ENCODE data around the gene ERAP2. TPM values are rescaled to one million over a fixed set of nuclear protein-coding genes. Genes with fewer than 3 reads are reported as not detected.

ERAP2 gene
- total RNA-seq, 1 experiment from 2014 or later, result 15.5 TPM

GRCh38 chr5:96834016-96834415, 42.3 kb upstream of the ERAP2 start:
- H3K36me3 ChIP-seq (ENCODE audit: control insufficient read depth, insufficient read depth, low read length), result no peaks in the 10 kb centered on the region
- no peaks in the 10 kb centered on the region for H3K9me3 ChIP-seq (ENCODE audit: control insufficient read depth, insufficient read depth, low read depth, low read length)
- POLR2A ChIA-PET, result no interaction called here
- H3K4me3 ChIP-seq (ENCODE audit: low read depth in 2 of 2, low read length in 2 of 2), result no peak overlapping the region
- CTCF ChIA-PET, result no interaction called here
- TF ChIP-seq TCF7L2 (IDR thresholded peaks at IDR 0.05; ENCODE audit: low read depth, low read length), result no peak
- no TSS peak for BruUV-seq (replicated peaks)
- H3K27me3 ChIP-seq (ENCODE audit: control insufficient read depth, insufficient read depth, low read length), result peaks cover 4% of the 10 kb centered on the region
- H3K27ac ChIP-seq (ENCODE audit: low read length), result no peak overlapping the region
- in situ Hi-C loops (cut with HindIII; ENCODE audit: low pct_unique_long_range_greater_than_20kb, low sequenced_read_pairs) (no loop called here), intact Hi-C loops (cut with micrococcal nuclease; ENCODE audit: unreplicated experiment) (no loop called here)
- no peaks in the 10 kb centered on the region for H3K4me1 ChIP-seq (ENCODE audit: control insufficient read depth, insufficient read depth, low read length)
- no peak for ATAC-seq
- DNase-seq (ENCODE audit: low read depth, low spot score), result no peak

- TF ChIP-seq SIN3A (IDR thresholded peaks at IDR 0.05; ENCODE audit: borderline replicate concordance, insufficient read depth, low read depth, low read length) (no peak), REST (IDR thresholded peaks at IDR 0.05; ENCODE audit: insufficient read depth in 1 of 2, low read depth in 2 of 2, low read length in 1 of 2) (no peak), POLR2AphosphoS5 (IDR thresholded peaks at IDR 0.05; ENCODE audit: low read depth, low read length) (no peak), TCF7L2 (IDR thresholded peaks at IDR 0.05; ENCODE audit: low read depth, low read length) (no peak)
- TF ChIP-seq, protein P1, sequence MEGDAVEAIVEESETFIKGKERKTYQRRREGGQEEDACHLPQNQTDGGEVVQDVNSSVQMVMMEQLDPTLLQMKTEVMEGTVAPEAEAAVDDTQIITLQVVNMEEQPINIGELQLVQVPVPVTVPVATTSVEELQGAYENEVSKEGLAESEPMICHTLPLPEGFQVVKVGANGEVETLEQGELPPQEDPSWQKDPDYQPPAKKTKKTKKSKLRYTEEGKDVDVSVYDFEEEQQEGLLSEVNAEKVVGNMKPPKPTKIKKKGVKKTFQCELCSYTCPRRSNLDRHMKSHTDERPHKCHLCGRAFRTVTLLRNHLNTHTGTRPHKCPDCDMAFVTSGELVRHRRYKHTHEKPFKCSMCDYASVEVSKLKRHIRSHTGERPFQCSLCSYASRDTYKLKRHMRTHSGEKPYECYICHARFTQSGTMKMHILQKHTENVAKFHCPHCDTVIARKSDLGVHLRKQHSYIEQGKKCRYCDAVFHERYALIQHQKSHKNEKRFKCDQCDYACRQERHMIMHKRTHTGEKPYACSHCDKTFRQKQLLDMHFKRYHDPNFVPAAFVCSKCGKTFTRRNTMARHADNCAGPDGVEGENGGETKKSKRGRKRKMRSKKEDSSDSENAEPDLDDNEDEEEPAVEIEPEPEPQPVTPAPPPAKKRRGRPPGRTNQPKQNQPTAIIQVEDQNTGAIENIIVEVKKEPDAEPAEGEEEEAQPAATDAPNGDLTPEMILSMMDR (IDR thresholded peaks at IDR 0.05), result no peak
- ChIA-PET CTCF (no interaction called here), POLR2A (no interaction called here)
- no peak for ATAC-seq
- Histone ChIP-seq H3K27me3 (ENCODE audit: control insufficient read depth, insufficient read depth, low read length) (peaks cover 4% of the 10 kb centered on the region), H3K4me3 (ENCODE audit: low read depth in 2 of 2, low read length in 2 of 2) (no peak overlapping the region), H3K4me1 (ENCODE audit: control insufficient read depth, insufficient read depth, low read length) (no peaks in the 10 kb centered on the region), H3K27ac (ENCODE audit: low read length) (no peak overlapping the region), H3K36me3 (ENCODE audit: control insufficient read depth, insufficient read depth, low read length) (no peaks in the 10 kb centered on the region; the same call in 1 of the 2 replicates), H3K9me3 (ENCODE audit: control insufficient read depth, insufficient read depth, low read depth, low read length) (no peaks in the 10 kb centered on the region)
- intact Hi-C loops (cut with micrococcal nuclease; ENCODE audit: unreplicated experiment), result no loop called here
- no TSS peak for BruUV-seq (replicated peaks)
- DNase-seq (ENCODE audit: low read depth, low spot score), result no peak
- in situ Hi-C loops (cut with HindIII; ENCODE audit: low pct_unique_long_range_greater_than_20kb, low sequenced_read_pairs), result no loop called here
Observed at GRCh38 chr5:96835791-96836191, 40.5 kb upstream of the ERAP2 start.

DNA sequence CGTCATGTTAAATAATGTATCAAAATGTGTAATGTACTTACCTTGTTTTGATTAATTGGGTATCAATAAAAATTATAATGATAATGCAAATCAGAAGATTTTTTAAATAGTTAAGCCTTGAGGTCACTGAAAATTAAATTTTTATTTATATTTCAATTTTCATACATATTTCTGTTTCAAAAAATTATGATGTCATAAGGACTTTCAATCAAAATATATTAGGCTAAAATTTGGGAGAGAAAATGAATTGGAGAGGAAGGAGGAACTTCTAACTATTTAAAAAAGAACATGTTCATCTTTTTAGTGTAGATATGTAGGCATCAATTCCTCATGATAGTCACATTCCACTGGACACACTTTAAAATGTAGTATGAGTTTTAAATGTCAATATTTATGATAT, 39.5 kb upstream of the ERAP2 start:
- intact Hi-C loops (cut with micrococcal nuclease; ENCODE audit: unreplicated experiment) (no loop called here), in situ Hi-C loops (cut with HindIII; ENCODE audit: low pct_unique_long_range_greater_than_20kb, low sequenced_read_pairs) (no loop called here)
- Histone ChIP-seq H3K4me1 (ENCODE audit: control insufficient read depth, insufficient read depth, low read length) (no peaks in the 10 kb centered on the region), H3K4me3 (ENCODE audit: low read depth in 2 of 2, low read length in 2 of 2) (no peak overlapping the region), H3K9me3 (ENCODE audit: control insufficient read depth, insufficient read depth, low read depth, low read length) (no peaks in the 10 kb centered on the region), H3K27ac (ENCODE audit: low read length) (no peak overlapping the region), H3K27me3 (ENCODE audit: control insufficient read depth, insufficient read depth, low read length) (peaks cover 4% of the 10 kb centered on the region), H3K36me3 (ENCODE audit: control insufficient read depth, insufficient read depth, low read length) (no peaks in the 10 kb centered on the region; the same call in 1 of the 2 replicates)
- TF ChIP-seq REST (IDR thresholded peaks at IDR 0.05; ENCODE audit: insufficient read depth in 1 of 2, low read depth in 2 of 2, low read length in 1 of 2) (no peak), SIN3A (IDR thresholded peaks at IDR 0.05; ENCODE audit: borderline replicate concordance, insufficient read depth, low read depth, low read length) (no peak), TCF7L2 (IDR thresholded peaks at IDR 0.05; ENCODE audit: low read depth, low read length) (no peak), POLR2AphosphoS5 (IDR thresholded peaks at IDR 0.05; ENCODE audit: low read depth, low read length) (no peak)
- TF ChIP-seq, protein P1 (IDR thresholded peaks at IDR 0.05), result no peak
- DNase-seq (ENCODE audit: low read depth, low spot score) (no peak), ATAC-seq (no peak)
- BruUV-seq (replicated peaks), result no TSS peak
- ChIA-PET POLR2A (no interaction called here), CTCF (no interaction called here)
